ENCODE results near the gene GSTT2. TPM values are rescaled to one million over a fixed set of nuclear protein-coding genes. Genes with fewer than 3 reads are reported as not detected.

GSTT2 gene
- total RNA-seq, 2 experiments from 2014 or later, result not detected

GRCh38 chr22:24007253-24008021 lies 27.5 kb downstream of the GSTT2 start:
- no peaks in the 10 kb centered on the region for H3K36me3 Mint-ChIP-seq

GRCh38 chr22:24008022-24008283 lies 28.0 kb downstream of the GSTT2 start:
- no peak overlapping the region for H3K27ac Mint-ChIP-seq
- CTCF ChIA-PET, result interaction anchor here (1.6 kb wide), 1 partner anchor 149 kb away, joined by 5 read pairs; no protein-coding TSS in a partner anchor
- H3K9me3 Mint-ChIP-seq (ENCODE audit: low read depth), result peaks cover 2% of the 10 kb centered on the region
- ATAC-seq (no peak), DNase-seq (no peak)
- H3K4me3 Mint-ChIP-seq, result no peak overlapping the region
- H3K27me3 Mint-ChIP-seq, result no peaks in the 10 kb centered on the region
- no peaks in the 10 kb centered on the region for H3K36me3 Mint-ChIP-seq
- H3K4me1 Mint-ChIP-seq, result peaks cover 17% of the 10 kb centered on the region

More at GRCh38 chr22:24007253-24008021, 27.5 kb downstream of the GSTT2 start:
- no peak for ATAC-seq
- no peak overlapping the region for H3K4me3 Mint-ChIP-seq
- DNase-seq, result no peak
- peaks cover 2% of the 10 kb centered on the region for H3K9me3 Mint-ChIP-seq (ENCODE audit: low read depth)
- CTCF ChIA-PET, result interaction anchor here (1.1 to 1.6 kb wide), 2 partner anchors 15 to 150 kb away, joined by 3 to 5 read pairs; no protein-coding TSS in a partner anchor
- H3K27me3 Mint-ChIP-seq, result no peaks in the 10 kb centered on the region
- peaks cover 13% of the 10 kb centered on the region for H3K4me1 Mint-ChIP-seq
- no peak overlapping the region for H3K27ac Mint-ChIP-seq

- Mint-ChIP-seq H3K27ac (no peak overlapping the region), H3K4me1 (peaks cover 22% of the 10 kb centered on the region), H3K27me3 (no peaks in the 10 kb centered on the region), H3K9me3 (ENCODE audit: low read depth) (peaks cover 2% of the 10 kb centered on the region), H3K4me3 (no peak overlapping the region), H3K36me3 (peaks cover 2% of the 10 kb centered on the region)
- DNase-seq (no peak), ATAC-seq (no peak)
- CTCF ChIA-PET, result interaction anchor here (1.6 kb wide), 1 partner anchor 149 kb away, joined by 5 read pairs; no protein-coding TSS in a partner anchor
Measured at GRCh38 chr22:24008381-24009226, 28.7 kb downstream of the GSTT2 start.

GRCh38 chr22:24009227-24010017 lies 29.5 kb downstream of the GSTT2 start:
- Mint-ChIP-seq H3K4me1 (peaks cover 28% of the 10 kb centered on the region), H3K36me3 (peaks cover 3% of the 10 kb centered on the region), H3K4me3 (no peak overlapping the region), H3K27me3 (no peaks in the 10 kb centered on the region), H3K27ac (no peak overlapping the region), H3K9me3 (ENCODE audit: low read depth) (peaks cover 2% of the 10 kb centered on the region)
- CTCF ChIA-PET, result interaction anchor here (2.3 to 2.4 kb wide), 2 partner anchors 145 to 147 kb away, joined by 7 to 13 read pairs; no protein-coding TSS in a partner anchor
- DNase-seq (no peak), ATAC-seq (no peak)

GRCh38 chr22:24010018-24010391 lies 30.1 kb downstream of the GSTT2 start:
- H3K27ac Mint-ChIP-seq, result peak overlapping the region; percentile 47
- peaks cover 2% of the 10 kb centered on the region for H3K9me3 Mint-ChIP-seq (ENCODE audit: low read depth)
- ATAC-seq, result no peak
- peaks cover 3% of the 10 kb centered on the region for H3K36me3 Mint-ChIP-seq
- CTCF ChIA-PET, result interaction anchor here (2.3 to 2.4 kb wide), 2 partner anchors 144 to 147 kb away, joined by 7 to 13 read pairs; no protein-coding TSS in a partner anchor
- peaks cover 31% of the 10 kb centered on the region for H3K4me1 Mint-ChIP-seq
- H3K27me3 Mint-ChIP-seq, result no peaks in the 10 kb centered on the region
- no peak for DNase-seq
- H3K4me3 Mint-ChIP-seq, result peak overlapping the region; percentile 33

- CTCF ChIA-PET, result interaction anchor here (1.3 to 2.4 kb wide), 3 partner anchors 18 to 145 kb away, joined by 3 to 13 read pairs (median 4); no protein-coding TSS in a partner anchor
- no peak for ATAC-seq
- H3K36me3 Mint-ChIP-seq, result peaks cover 9% of the 10 kb centered on the region
- H3K4me1 Mint-ChIP-seq, result peaks cover 36% of the 10 kb centered on the region
- peak overlapping the region; percentile 87 for H3K27ac Mint-ChIP-seq
- no peak for DNase-seq
- peak overlapping the region; percentile 91 for H3K4me3 Mint-ChIP-seq
- H3K9me3 Mint-ChIP-seq (ENCODE audit: low read depth), result peaks cover 2% of the 10 kb centered on the region
- H3K27me3 Mint-ChIP-seq, result no peaks in the 10 kb centered on the region
Measured at GRCh38 chr22:24011735-24012068, 31.8 kb downstream of the GSTT2 start.

GRCh38 chr22:24016156-24016555 lies 36.2 kb downstream of the GSTT2 start:
- CTCF ChIA-PET, result no interaction called here
- peaks cover 37% of the 10 kb centered on the region for H3K4me1 Mint-ChIP-seq
- DNase-seq, result no peak
- peaks cover 21% of the 10 kb centered on the region for H3K36me3 Mint-ChIP-seq
- H3K4me3 Mint-ChIP-seq, result no peak overlapping the region
- H3K27me3 Mint-ChIP-seq, result no peaks in the 10 kb centered on the region
- H3K9me3 Mint-ChIP-seq (ENCODE audit: low read depth), result no peaks in the 10 kb centered on the region
- H3K27ac Mint-ChIP-seq, result no peak overlapping the region
- ATAC-seq, result no peak

GRCh38 chr22:24021304-24021703 lies 41.4 kb downstream of the GSTT2 start:
- Mint-ChIP-seq H3K27ac (no peak overlapping the region), H3K4me3 (no peak overlapping the region), H3K4me1 (peaks cover 28% of the 10 kb centered on the region), H3K36me3 (peaks cover 40% of the 10 kb centered on the region), H3K9me3 (ENCODE audit: low read depth) (peaks cover 2% of the 10 kb centered on the region), H3K27me3 (no peaks in the 10 kb centered on the region)
- DNase-seq (no peak), ATAC-seq (no peak)
- CTCF ChIA-PET, result no interaction called here

- no peak overlapping the region for H3K27ac Mint-ChIP-seq
- peaks cover 2% of the 10 kb centered on the region for H3K9me3 Mint-ChIP-seq (ENCODE audit: low read depth)
- CTCF ChIA-PET, result no interaction called here
- DNase-seq (no peak), ATAC-seq (peak; percentile 33)
- H3K36me3 Mint-ChIP-seq, result peaks cover 41% of the 10 kb centered on the region
- H3K4me3 Mint-ChIP-seq, result no peak overlapping the region
- no peaks in the 10 kb centered on the region for H3K27me3 Mint-ChIP-seq
- H3K4me1 Mint-ChIP-seq, result peaks cover 28% of the 10 kb centered on the region
Measured at GRCh38 chr22:24023204-24023789, 43.4 kb downstream of the GSTT2 start.

GRCh38 chr22:24024354-24024753 lies 44.4 kb downstream of the GSTT2 start:
- H3K4me1 Mint-ChIP-seq, result peaks cover 29% of the 10 kb centered on the region
- CTCF ChIA-PET, result no interaction called here
- H3K36me3 Mint-ChIP-seq, result peaks cover 39% of the 10 kb centered on the region
- no peaks in the 10 kb centered on the region for H3K27me3 Mint-ChIP-seq
- ATAC-seq, result no peak
- no peak overlapping the region for H3K27ac Mint-ChIP-seq
- peaks cover 2% of the 10 kb centered on the region for H3K9me3 Mint-ChIP-seq (ENCODE audit: low read depth)
- no peak for DNase-seq
- H3K4me3 Mint-ChIP-seq, result no peak overlapping the region

GRCh38 chr22:24025475-24025874 lies 45.5 kb downstream of the GSTT2 start:
- no peak overlapping the region for H3K27ac Mint-ChIP-seq
- ATAC-seq, result no peak
- H3K4me1 Mint-ChIP-seq, result peaks cover 29% of the 10 kb centered on the region
- no peaks in the 10 kb centered on the region for H3K27me3 Mint-ChIP-seq
- H3K36me3 Mint-ChIP-seq, result peaks cover 40% of the 10 kb centered on the region
- CTCF ChIA-PET, result no interaction called here
- no peak for DNase-seq
- H3K9me3 Mint-ChIP-seq (ENCODE audit: low read depth), result peaks cover 2% of the 10 kb centered on the region
- H3K4me3 Mint-ChIP-seq, result no peak overlapping the region

- DNase-seq (no peak), ATAC-seq (no peak)
- Mint-ChIP-seq H3K9me3 (ENCODE audit: low read depth) (peaks cover 2% of the 10 kb centered on the region), H3K36me3 (peaks cover 38% of the 10 kb centered on the region), H3K4me3 (no peak overlapping the region), H3K27ac (no peak overlapping the region), H3K4me1 (peaks cover 29% of the 10 kb centered on the region), H3K27me3 (no peaks in the 10 kb centered on the region)
- CTCF ChIA-PET, result no interaction called here
Measured at GRCh38 chr22:24026056-24026455, 46.1 kb downstream of the GSTT2 start.

- no peak overlapping the region for H3K4me3 Mint-ChIP-seq
- H3K4me1 Mint-ChIP-seq, result peaks cover 29% of the 10 kb centered on the region
- DNase-seq, result no peak
- peaks cover 38% of the 10 kb centered on the region for H3K36me3 Mint-ChIP-seq
- ATAC-seq, result no peak
- H3K27me3 Mint-ChIP-seq, result no peaks in the 10 kb centered on the region
- CTCF ChIA-PET, result no interaction called here
- peaks cover 2% of the 10 kb centered on the region for H3K9me3 Mint-ChIP-seq (ENCODE audit: low read depth)
- H3K27ac Mint-ChIP-seq, result no peak overlapping the region
Measured at GRCh38 chr22:24026733-24027132, 46.8 kb downstream of the GSTT2 start.

Data from activated CD8-positive, alpha-beta memory T cell treated with anti-CD3 and anti-CD28 coated beads, Interleukin-2, amount 10 ng/mL, durations not matched to agents 7 days and 5 days (primary cell).